DND-41 (cell line): ENCODE data around the gene RFX1.

Experiments used
- EZH2 ChIP-seq: IDR thresholded peaks from 3 replicates; pipeline ENCODE4 v1.6.1; 2012; ENCODE audit warnings: borderline replicate concordance, low read depth, mild to moderate bottlenecking, moderate library complexity, low read length, inconsistent platforms; ENCODE audit not compliant: severe bottlenecking
- TF ChIP-seq, protein P1 (sequence below): IDR thresholded peaks from 2 replicates; pipeline ENCODE4 v1.5.1; 2012; ENCODE audit warnings: borderline replicate concordance, low read length, moderate library complexity, mild to moderate bottlenecking; ENCODE audit not compliant: poor library complexity, severe bottlenecking; ENCODE audit errors: extremely low read depth

DNA sequence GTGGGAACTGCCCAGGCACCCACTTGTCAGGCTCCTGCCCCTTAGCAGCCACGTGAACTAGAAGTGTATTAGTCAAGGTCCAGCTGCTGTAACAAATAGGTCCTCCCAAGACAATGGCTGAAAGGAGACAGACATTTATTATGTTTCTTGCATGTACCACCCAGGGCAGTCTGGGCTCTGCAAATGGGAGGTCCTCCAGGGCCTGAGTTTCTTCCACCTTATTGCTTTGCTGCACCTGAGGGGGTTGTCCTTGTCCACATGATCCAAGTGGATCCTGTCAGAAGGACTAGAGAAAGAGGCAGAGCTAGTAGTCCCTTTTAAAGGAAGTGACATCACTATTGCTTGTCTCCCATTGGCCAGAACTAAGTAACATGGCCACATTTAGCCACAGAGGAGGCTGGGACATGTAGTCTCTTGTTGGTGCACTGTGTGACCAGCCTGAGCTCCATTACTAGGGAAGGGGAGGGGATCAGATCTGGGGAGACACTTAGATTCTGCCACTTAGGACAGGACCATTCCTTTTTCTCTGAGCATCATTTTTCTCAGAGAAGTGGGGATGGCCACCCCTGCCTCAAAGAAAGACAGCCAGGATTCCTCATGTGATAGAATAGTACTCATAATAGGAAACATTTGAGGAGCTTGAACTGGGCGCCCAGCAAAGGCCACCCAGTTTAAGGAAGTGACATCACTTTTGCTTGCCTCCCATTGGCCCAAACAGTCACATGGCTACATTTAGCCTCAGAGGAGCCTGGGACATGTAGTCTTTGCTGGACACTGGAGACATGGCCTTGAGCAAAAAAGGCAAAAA, 85.0 kb downstream of the RFX1 start:
- TF ChIP-seq, protein P1, sequence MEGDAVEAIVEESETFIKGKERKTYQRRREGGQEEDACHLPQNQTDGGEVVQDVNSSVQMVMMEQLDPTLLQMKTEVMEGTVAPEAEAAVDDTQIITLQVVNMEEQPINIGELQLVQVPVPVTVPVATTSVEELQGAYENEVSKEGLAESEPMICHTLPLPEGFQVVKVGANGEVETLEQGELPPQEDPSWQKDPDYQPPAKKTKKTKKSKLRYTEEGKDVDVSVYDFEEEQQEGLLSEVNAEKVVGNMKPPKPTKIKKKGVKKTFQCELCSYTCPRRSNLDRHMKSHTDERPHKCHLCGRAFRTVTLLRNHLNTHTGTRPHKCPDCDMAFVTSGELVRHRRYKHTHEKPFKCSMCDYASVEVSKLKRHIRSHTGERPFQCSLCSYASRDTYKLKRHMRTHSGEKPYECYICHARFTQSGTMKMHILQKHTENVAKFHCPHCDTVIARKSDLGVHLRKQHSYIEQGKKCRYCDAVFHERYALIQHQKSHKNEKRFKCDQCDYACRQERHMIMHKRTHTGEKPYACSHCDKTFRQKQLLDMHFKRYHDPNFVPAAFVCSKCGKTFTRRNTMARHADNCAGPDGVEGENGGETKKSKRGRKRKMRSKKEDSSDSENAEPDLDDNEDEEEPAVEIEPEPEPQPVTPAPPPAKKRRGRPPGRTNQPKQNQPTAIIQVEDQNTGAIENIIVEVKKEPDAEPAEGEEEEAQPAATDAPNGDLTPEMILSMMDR, result no peak
- TF ChIP-seq EZH2, result no peak
